Astrocyte of the cerebellum (primary cell): ENCODE measurements around the gene OTX2.

Experiments
- DNase-seq: peaks from one replicate; pipeline ENCODE4 v3.0.0-alpha.2; 2011; ENCODE audit warnings: low read depth
- H3K4me3 ChIP-seq: 2 replicates; pipeline ENCODE4 v1.5.1; 2011; ENCODE audit warnings: mild to moderate bottlenecking, low read depth, low read length, moderate library complexity
- CTCF ChIP-seq: IDR thresholded peaks from 2 replicates; pipeline ENCODE4 v1.5.1; 2012; ENCODE audit warnings: low read length, low read depth, moderate library complexity, mild to moderate bottlenecking; ENCODE audit errors: missing control alignments
- in situ Hi-C: cut with HindIII; loops from 2 replicates; pipeline ENCODE4 v1.10.0; 2017; ENCODE audit warnings: low sequenced_read_pairs

Gene OTX2

GRCh38 chr14:56803816-56804535 lies 6.3 kb downstream of the OTX2 start:
- TF ChIP-seq CTCF = no peak
- in situ Hi-C loops = no loop called here
- no peak overlapping the region for H3K4me3 ChIP-seq
- no peak for DNase-seq

DNA sequence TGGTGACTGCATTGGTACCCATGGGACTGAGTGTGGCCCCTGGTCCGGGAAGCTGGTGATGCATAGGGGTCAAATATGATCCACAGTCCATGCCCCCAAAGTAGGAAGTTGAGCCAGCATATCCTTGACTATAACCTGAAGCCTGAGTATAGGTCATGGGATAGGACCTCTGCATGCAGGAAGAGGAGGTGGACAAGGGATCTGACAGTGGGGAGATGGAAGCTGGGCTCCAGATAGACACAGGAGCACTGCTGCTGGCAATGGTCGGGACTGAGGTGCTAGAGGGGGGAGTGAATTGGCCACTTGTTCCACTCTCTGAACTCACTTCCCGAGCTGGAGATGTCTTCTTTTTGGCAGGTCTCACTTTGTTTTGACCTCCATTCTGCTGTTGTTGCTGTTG lies 8.4 kb downstream of the OTX2 start:
- TF ChIP-seq CTCF = no peak
- in situ Hi-C loops = no loop called here
- H3K4me3 ChIP-seq = no peak overlapping the region
- no peak for DNase-seq

- no peak for DNase-seq
- in situ Hi-C loops = no loop called here
- no peak overlapping the region for H3K4me3 ChIP-seq
- TF ChIP-seq CTCF = no peak
Measured at GRCh38 chr14:56799343-56799645, 11.0 kb downstream of the OTX2 start.

- no peak for TF ChIP-seq CTCF
- no peak overlapping the region for H3K4me3 ChIP-seq
- in situ Hi-C loops = no loop called here
- DNase-seq = no peak
Measured at GRCh38 chr14:56798447-56799342, 11.6 kb downstream of the OTX2 start.

DNA sequence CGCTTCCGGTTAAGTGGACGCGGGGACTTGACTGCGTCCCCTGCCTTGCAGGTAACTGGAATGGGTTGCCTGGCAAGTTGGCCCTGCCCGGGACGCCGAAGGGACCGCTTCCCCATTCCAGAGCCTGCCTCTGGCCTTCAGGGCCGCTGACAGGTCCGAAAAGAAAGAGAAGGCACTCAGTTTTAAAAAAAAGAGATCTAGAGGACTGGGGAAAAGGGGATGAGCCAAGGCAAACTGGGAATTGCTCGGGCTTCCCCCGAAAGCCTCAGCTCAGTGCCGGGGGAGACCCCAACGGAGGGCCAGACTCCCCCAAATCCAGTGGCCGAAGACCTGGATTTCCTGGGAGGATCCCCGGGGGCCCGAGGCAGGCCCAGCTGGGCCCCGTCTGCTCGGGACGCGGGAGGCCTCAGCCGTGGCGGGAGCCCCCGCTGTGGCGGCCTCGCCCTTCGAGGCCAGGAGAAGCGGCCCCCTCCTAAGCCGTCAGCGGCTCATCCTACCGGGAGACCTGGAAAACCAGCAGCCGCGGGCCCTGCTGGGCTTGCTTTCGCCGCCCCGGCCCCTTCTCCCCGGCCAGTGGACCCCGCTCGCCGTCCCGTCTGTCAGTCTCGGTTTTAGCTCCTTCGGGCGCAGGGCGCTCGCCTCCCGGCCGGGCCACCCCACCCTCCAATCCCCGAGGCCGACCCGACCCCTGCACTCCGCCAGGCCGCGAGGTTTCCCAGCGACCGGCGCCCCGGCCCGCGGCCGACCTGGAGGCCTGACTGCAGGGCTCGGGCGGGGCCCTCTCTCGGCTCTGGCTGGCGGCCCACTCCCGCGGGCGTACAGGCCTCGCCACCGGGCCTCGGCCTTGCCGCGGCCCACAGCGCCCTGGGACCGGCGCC lies 12.5 kb downstream of the OTX2 start:
- no peak for TF ChIP-seq CTCF
- DNase-seq = no peak
- in situ Hi-C loops = no loop called here
- no peak overlapping the region for H3K4me3 ChIP-seq

DNA sequence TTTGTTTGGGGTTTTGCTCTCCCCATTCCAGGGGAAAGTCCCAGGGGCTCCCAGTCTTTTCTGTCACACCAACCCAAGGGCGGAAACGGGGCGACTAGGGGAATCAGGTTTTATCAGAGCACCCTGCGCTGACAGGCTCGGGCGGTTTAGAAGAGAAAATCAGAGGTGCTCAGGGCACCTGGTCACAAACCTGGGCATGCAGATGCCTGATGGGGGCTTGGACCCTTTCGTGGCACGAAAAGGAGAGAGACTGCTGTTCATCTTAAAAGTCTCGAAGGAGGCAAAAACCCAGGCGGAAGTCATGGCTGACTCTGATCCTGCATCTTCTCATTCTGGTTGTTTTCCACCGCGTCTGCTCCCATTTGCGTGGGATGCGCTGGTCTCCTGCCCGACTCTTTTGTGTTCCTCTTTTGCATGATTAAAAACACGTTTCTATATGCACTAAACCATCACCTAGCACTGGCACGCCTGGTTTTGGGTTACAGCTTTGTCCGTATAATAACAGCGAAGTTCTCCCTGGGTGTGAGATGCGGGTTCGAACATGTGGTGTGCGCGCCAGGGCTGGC lies 13.2 kb downstream of the OTX2 start:
- no peak for TF ChIP-seq CTCF
- in situ Hi-C loops = no loop called here
- H3K4me3 ChIP-seq = no peak overlapping the region

More for the DNA sequence above, 13.2 kb downstream of the OTX2 start:
- DNase-seq = no peak
